ENCODE measurements around the gene SLC33A1. TPM values are rescaled to one million over a fixed set of nuclear protein-coding genes. Genes with fewer than 3 reads are reported as not detected.
"Not testable (repeated sequence)": the region's sequence is repeated elsewhere in the genome, so short reads cannot be mapped to it uniquely, and the experiment has no call there.

SLC33A1 gene
- total and polyA plus RNA-seq, 2 of the 13 experiments (the other 11 are each of a cell fraction or from before 2014, with no cell fraction given): 20.0 to 32.1 TPM

- DNase-seq (ENCODE audit: low spot score); H4K20me1 ChIP-seq (ENCODE audit: insufficient read depth, low read length); H3K9me3 ChIP-seq (ENCODE audit: low read length); ATAC-seq; H3K4me2 ChIP-seq (ENCODE audit: low read depth, low read length); H2AFZ ChIP-seq (ENCODE audit: low read length); in situ Hi-C loops (cut with HindIII; ENCODE audit: extremely low pct_ligation_motif_present, low pct_unique_long_range_greater_than_20kb); FAIRE-seq; H3K79me2 ChIP-seq (ENCODE audit: insufficient read depth, low read length); CTCF ChIA-PET (ENCODE audit: low intra/inter-chr PET ratio, low total read pairs); H3K9ac ChIP-seq (ENCODE audit: insufficient read depth, low read depth, low read length); H3K4me1 ChIP-seq (ENCODE audit: insufficient read depth, low read length); H3K4me3 ChIP-seq (replicated peaks in 1 of 3; ENCODE audit: insufficient read depth in 1 of 3, low read depth in 2 of 3, low read length in 3 of 3); BruUV-seq (replicated peaks); intact Hi-C loops (cut with micrococcal nuclease; ENCODE audit: unreplicated experiment); H3K36me3 ChIP-seq (replicated peaks in 1 of 2; ENCODE audit: control insufficient read depth in 1 of 2, insufficient read depth in 2 of 2, low read length in 2 of 2); H3K27me3 ChIP-seq (ENCODE audit: control insufficient read depth in 1 of 2, insufficient read depth in 2 of 2, low read length in 2 of 2); H3K27ac ChIP-seq (ENCODE audit: extremely low read length, insufficient read depth, low read length): not testable (repeated sequence)
- TF ChIP-seq, protein P1, sequence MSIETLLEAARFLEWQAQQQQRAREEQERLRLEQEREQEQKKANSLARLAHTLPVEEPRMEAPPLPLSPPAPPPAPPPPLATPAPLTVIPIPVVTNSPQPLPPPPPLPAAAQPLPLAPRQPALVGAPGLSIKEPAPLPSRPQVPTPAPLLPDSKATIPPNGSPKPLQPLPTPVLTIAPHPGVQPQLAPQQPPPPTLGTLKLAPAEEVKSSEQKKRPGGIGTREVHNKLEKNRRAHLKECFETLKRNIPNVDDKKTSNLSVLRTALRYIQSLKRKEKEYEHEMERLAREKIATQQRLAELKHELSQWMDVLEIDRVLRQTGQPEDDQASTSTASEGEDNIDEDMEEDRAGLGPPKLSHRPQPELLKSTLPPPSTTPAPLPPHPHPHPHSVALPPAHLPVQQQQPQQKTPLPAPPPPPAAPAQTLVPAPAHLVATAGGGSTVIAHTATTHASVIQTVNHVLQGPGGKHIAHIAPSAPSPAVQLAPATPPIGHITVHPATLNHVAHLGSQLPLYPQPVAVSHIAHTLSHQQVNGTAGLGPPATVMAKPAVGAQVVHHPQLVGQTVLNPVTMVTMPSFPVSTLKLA (IDR thresholded peaks at IDR 0.05): peak; percentile 92
- POLR2A ChIA-PET: interaction anchor here (1.5 kb wide), 1 partner anchor 8 kb away, joined by 3 read pairs; no protein-coding TSS in a partner anchor
These were observed 41.0 kb downstream of the SLC33A1 start for GRCh38 chr3:155813224-155813623.

DNA sequence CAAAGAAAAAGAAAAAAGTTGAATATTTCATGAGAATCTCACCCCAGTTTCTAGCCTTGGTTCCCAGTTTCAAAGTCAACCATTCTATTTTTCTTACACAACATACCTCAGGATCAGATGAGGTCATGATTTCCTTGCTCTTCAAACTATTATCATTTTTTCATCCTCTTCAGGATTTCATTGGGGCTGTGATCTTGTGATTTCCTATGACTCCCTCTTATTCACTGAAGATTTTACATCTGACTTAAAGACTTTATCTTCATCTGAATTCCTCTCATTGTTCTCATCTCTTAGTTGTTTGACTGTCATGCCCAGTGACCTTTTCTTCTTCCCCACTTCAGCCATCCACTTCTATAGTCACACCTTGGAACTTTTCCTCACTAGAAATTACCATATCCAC is 45.0 kb downstream of the SLC33A1 start:
- BruUV-seq (replicated peaks): no TSS peak
- ChIA-PET POLR2A (no interaction called here), CTCF (ENCODE audit: low intra/inter-chr PET ratio, low total read pairs) (no interaction called here)
- Histone ChIP-seq H3K9ac (ENCODE audit: insufficient read depth, low read depth, low read length) (no peak overlapping the region), H3K27me3 (ENCODE audit: control insufficient read depth in 1 of 2, insufficient read depth in 2 of 2, low read length in 2 of 2) (no peaks in the 10 kb centered on the region), H3K4me2 (ENCODE audit: low read depth, low read length) (no peak overlapping the region), H3K9me3 (ENCODE audit: low read length) (no peaks in the 10 kb centered on the region), H4K20me1 (ENCODE audit: insufficient read depth, low read length) (no peaks in the 10 kb centered on the region), H3K4me3 (replicated peaks in 1 of 3; ENCODE audit: insufficient read depth in 1 of 3, low read depth in 2 of 3, low read length in 3 of 3) (no peak overlapping the region), H3K4me1 (ENCODE audit: insufficient read depth, low read length) (peaks cover 13% of the 10 kb centered on the region), H3K36me3 (replicated peaks in 1 of 2; ENCODE audit: control insufficient read depth in 1 of 2, insufficient read depth in 2 of 2, low read length in 2 of 2) (no peaks in the 10 kb centered on the region), H2AFZ (ENCODE audit: low read length) (no peak overlapping the region), H3K79me2 (ENCODE audit: insufficient read depth, low read length) (no peaks in the 10 kb centered on the region), H3K27ac (ENCODE audit: extremely low read length, insufficient read depth, low read length) (no peak overlapping the region)
- FAIRE-seq: no peak
- intact Hi-C loops (cut with micrococcal nuclease; ENCODE audit: unreplicated experiment): no loop called here
- in situ Hi-C loops (cut with HindIII; ENCODE audit: extremely low pct_ligation_motif_present, low pct_unique_long_range_greater_than_20kb): loop anchor here (5.0 kb wide), 1 partner anchor 53 kb away; no protein-coding TSS in a partner anchor
- no peak for TF ChIP-seq CCDC6 (CRISPR knock-in tag; IDR thresholded peaks at IDR 0.05)
- TF ChIP-seq ATF7 (IDR thresholded peaks at IDR 0.05): 0 out of 2 replicates have a peak, but pooled peaks have one; percentile 34
- TF ChIP-seq ATF7 (CRISPR knock-in tag; IDR thresholded peaks at IDR 0.05): no peak
- no peak for DNase-seq (ENCODE audit: low spot score)
- no peak for ATAC-seq
